Cardiac muscle cell (in vitro differentiated cells and primary cell): ENCODE results near the gene PSMA3. TPM values are rescaled to one million over a fixed set of nuclear protein-coding genes. Genes with fewer than 3 reads are reported as not detected.

Experiments used
- DNase-seq, 2 donors: peaks; one replicate each; pipeline versions ENCODE4 v3.0.0 to v3.0.0-alpha.2; 2010 to 2017; ENCODE audit warnings: low read depth in 1 of 2, low spot score in 1 of 2
- H3K27ac ChIP-seq: fragments of 200-600 bp; sonication (generic); 2 replicates; pipeline ENCODE4 v1.5.1; 2016
- H3K27me3 ChIP-seq: fragments of 200-600 bp; sonication (generic); 2 replicates; pipeline ENCODE4 v1.6.0; 2016; ENCODE audit warnings: control low read depth
- H3K36me3 ChIP-seq: fragments of 200-600 bp; sonication (generic); 2 replicates; pipeline ENCODE4 v1.5.1; 2016; ENCODE audit warnings: control low read depth
- H3K4me1 ChIP-seq: fragments of 200-600 bp; sonication (generic); 2 replicates; pipeline ENCODE4 v1.8.1; 2017; ENCODE audit warnings: low read depth, mild to moderate bottlenecking, mixed run types
- H3K4me3 ChIP-seq: fragments of 200-600 bp; sonication (generic); 2 replicates; pipeline ENCODE4 v1.5.1; 2016; ENCODE audit warnings: mild to moderate bottlenecking
- H3K9me3 ChIP-seq: fragments of 200-600 bp; sonication (generic); 2 replicates; pipeline ENCODE4 v1.5.1; 2017; ENCODE audit warnings: low read depth, mild to moderate bottlenecking, control low read depth
- CTCF ChIP-seq: IDR thresholded peaks from 2 replicates; pipeline ENCODE4 v1.5.1; 2012; ENCODE audit warnings: low read depth, mild to moderate bottlenecking, low read length
- polyA plus RNA-seq: library from polyadenylated mRNA; unstranded; fragments of >200 nt; fragmentation: Nextera tagmentation; extraction: Ambion mirVana; gene quantifications from 2 replicates; pipeline ENCODE4 v1.2.1, GENCODE V29; 2016
- total RNA-seq: library from RNA; depleted of rRNA; stranded (reverse); fragments of >200 nt; gene quantifications from 2 replicates; pipeline ENCODE4 v1.2.3, GENCODE V29; 2016

PSMA3 gene
- total and polyA plus RNA-seq, 2 experiments from 2014 or later: 74.0 to 279 TPM

- Histone ChIP-seq H3K36me3 (peaks cover 3% of the 10 kb centered on the region), H3K4me3 (peak overlapping the region; percentile 91), H3K27me3 (no peaks in the 10 kb centered on the region), H3K27ac (peak overlapping the region; percentile 32), H3K4me1 (peaks cover 5% of the 10 kb centered on the region), H3K9me3 (no peaks in the 10 kb centered on the region)
- TF ChIP-seq CTCF: no peak
- peak; percentile 32 to 70 for DNase-seq
Observed at GRCh38 chr14:58238252-58239243, 6.1 kb upstream of the PSMA3 start.

- peak; percentile 68 to 71 for DNase-seq
- Histone ChIP-seq H3K36me3 (no peaks in the 10 kb centered on the region), H3K27ac (no peak overlapping the region), H3K27me3 (no peaks in the 10 kb centered on the region), H3K4me3 (peak overlapping the region; percentile 91), H3K9me3 (no peaks in the 10 kb centered on the region), H3K4me1 (peaks cover 5% of the 10 kb centered on the region)
- no peak for TF ChIP-seq CTCF
Observed at GRCh38 chr14:58239244-58240195, 5.1 kb upstream of the PSMA3 start.

- Histone ChIP-seq H3K36me3 (no peaks in the 10 kb centered on the region), H3K9me3 (no peaks in the 10 kb centered on the region), H3K27ac (peak overlapping the region; percentile 96), H3K27me3 (no peaks in the 10 kb centered on the region), H3K4me3 (peak overlapping the region; percentile 73), H3K4me1 (peaks cover 21% of the 10 kb centered on the region)
- DNase-seq: peak; percentile 4 to 16
- no peak for TF ChIP-seq CTCF
Observed at GRCh38 chr14:58243790-58244555, 670 bp upstream of the PSMA3 start.

- Histone ChIP-seq H3K4me3 (peak overlapping the region; percentile 73), H3K36me3 (peaks cover 4% of the 10 kb centered on the region), H3K27ac (peak overlapping the region; percentile 96), H3K4me1 (peaks cover 21% of the 10 kb centered on the region), H3K27me3 (no peaks in the 10 kb centered on the region), H3K9me3 (no peaks in the 10 kb centered on the region)
- DNase-seq: no peak
- TF ChIP-seq CTCF: no peak
Observed at GRCh38 chr14:58245562-58245961, 919 bp downstream of the PSMA3 start.

GRCh38 chr14:58249611-58250010 is 5.0 kb downstream of the PSMA3 start:
- TF ChIP-seq CTCF: no peak
- no peak for DNase-seq
- no peaks in the 10 kb centered on the region for H3K27me3 ChIP-seq
- H3K36me3 ChIP-seq: peaks cover 34% of the 10 kb centered on the region
- H3K27ac ChIP-seq: no peak overlapping the region
- H3K4me1 ChIP-seq: peaks cover 21% of the 10 kb centered on the region
- H3K9me3 ChIP-seq: no peaks in the 10 kb centered on the region
- H3K4me3 ChIP-seq: no peak overlapping the region
